Stimulated activated effector memory CD8-positive, alpha-beta T cell treated with anti-CD3 and anti-CD28 coated beads, Interleukin-12 subunit alpha, Interleukin-12 subunit beta, amount 100 ng/mL, for 72 hours (primary cell): ENCODE data around the gene HASPIN.

Source experiments
- ATAC-seq: fragments of 150-1000 bp; cut with Tn5 transposase; 2 replicates; pipeline ENCODE4 v1.10.0; 2021
- DNase-seq, 2 donors: peaks; one replicate each; pipeline ENCODE4 v3.0.0; 2021 to 2022; ENCODE audit warnings: low spot score in 2 of 2
- H3K27ac Mint-ChIP-seq: one replicate; pipeline ENCODE4 v1.8.0; 2022; ENCODE audit warnings: mild to moderate bottlenecking, mixed read lengths
- H3K36me3 Mint-ChIP-seq: one replicate; pipeline ENCODE4 v1.8.0; 2022; ENCODE audit warnings: mild to moderate bottlenecking, mixed read lengths
- H3K4me1 Mint-ChIP-seq: one replicate; pipeline ENCODE4 v1.8.0; 2022; ENCODE audit warnings: mixed read lengths
- H3K4me3 Mint-ChIP-seq: one replicate; pipeline ENCODE4 v1.8.0; 2022; ENCODE audit warnings: mild to moderate bottlenecking, mixed read lengths
- H3K9me3 Mint-ChIP-seq: one replicate; pipeline ENCODE4 v1.8.0; 2022; ENCODE audit warnings: mixed read lengths

The HASPIN gene

DNA sequence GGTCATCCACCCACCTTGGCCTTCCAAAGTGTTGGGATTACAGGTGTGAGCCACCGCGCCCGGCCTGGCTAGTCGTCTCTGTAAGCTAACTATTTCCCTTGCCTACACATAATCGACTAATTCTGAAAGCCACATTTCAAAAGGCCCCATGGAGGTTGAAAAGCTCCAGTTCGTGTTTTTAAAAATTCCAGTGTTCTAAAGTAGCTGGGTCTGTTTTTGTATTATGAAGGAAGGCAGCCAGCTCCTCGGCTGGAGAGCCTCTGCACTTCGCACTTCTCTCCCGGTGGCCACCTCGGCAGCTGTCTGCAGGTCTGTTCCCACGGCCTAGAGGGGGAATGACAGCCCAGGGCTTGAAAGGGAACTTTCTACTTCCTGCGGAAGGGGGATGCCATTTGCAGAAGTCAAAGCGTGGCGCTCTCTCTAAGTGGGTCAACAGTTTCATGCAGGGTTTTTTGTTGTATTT is 16.9 kb downstream of the HASPIN start:
- DNase-seq, result peak in 1 of 2 donors; percentile 71
- peak; percentile 57 for ATAC-seq
- Mint-ChIP-seq H3K36me3 (peaks cover 22% of the 10 kb centered on the region), H3K9me3 (no peaks in the 10 kb centered on the region), H3K27ac (peak overlapping the region; percentile 73), H3K4me3 (peak overlapping the region; percentile 54), H3K4me1 (peaks cover 50% of the 10 kb centered on the region)

DNA sequence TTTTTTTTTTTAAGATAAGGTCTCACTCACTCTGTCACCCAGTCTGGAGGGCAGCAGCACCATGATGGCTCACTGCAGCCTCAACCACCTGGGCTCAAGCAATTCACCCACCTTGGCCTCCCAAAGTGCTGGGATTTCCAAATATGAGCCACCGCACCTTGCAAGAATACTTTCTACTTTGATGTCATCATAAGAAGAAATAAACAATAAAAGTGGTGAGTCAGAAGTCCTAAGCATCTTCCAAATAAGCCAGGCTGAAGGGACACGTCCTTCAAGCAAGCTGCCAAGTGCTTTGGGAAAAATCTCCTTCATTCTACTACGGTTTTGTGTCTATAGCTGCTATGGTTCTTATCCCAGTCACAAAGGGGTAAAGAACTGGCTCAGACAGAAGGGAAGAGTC is 20.3 kb downstream of the HASPIN start:
- Mint-ChIP-seq H3K27ac (no peak overlapping the region), H3K9me3 (no peaks in the 10 kb centered on the region), H3K4me3 (no peak overlapping the region), H3K36me3 (peaks cover 22% of the 10 kb centered on the region), H3K4me1 (peaks cover 39% of the 10 kb centered on the region)
- DNase-seq, result no peak
- no peak for ATAC-seq

GRCh38 chr17:3745071-3745470 is 21.4 kb downstream of the HASPIN start:
- ATAC-seq (no peak), DNase-seq (no peak)
- H3K4me3 Mint-ChIP-seq, result no peak overlapping the region
- H3K27ac Mint-ChIP-seq, result no peak overlapping the region
- H3K9me3 Mint-ChIP-seq, result no peaks in the 10 kb centered on the region
- peaks cover 22% of the 10 kb centered on the region for H3K36me3 Mint-ChIP-seq
- peaks cover 36% of the 10 kb centered on the region for H3K4me1 Mint-ChIP-seq

DNA sequence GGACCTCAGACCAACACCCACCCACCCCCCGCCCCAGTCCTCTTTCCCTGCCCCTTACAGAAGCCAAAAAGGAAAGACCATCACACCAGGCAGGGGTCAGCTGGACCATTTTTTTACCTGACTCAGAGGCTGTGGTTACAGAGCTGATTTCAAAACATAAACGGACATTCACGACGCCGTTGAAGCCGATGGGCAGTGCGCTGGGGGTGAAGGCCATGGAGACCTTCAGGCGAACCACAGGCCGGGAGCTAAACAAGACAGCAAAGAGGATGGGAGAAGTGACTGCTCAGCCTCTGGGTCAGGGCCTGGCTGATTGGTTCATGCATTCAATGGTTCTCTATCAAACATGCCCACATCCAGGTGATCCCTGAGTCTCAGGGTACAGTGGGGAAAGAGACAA is 24.1 kb downstream of the HASPIN start:
- Mint-ChIP-seq H3K9me3 (no peaks in the 10 kb centered on the region), H3K4me1 (peaks cover 40% of the 10 kb centered on the region), H3K27ac (no peak overlapping the region), H3K4me3 (no peak overlapping the region), H3K36me3 (peaks cover 24% of the 10 kb centered on the region)
- no peak for DNase-seq
- no peak for ATAC-seq

- Mint-ChIP-seq H3K9me3 (no peaks in the 10 kb centered on the region), H3K4me1 (peaks cover 39% of the 10 kb centered on the region), H3K27ac (peak overlapping the region; percentile 37), H3K4me3 (no peak overlapping the region), H3K36me3 (peaks cover 24% of the 10 kb centered on the region)
- no peak for DNase-seq
- ATAC-seq, result no peak
Observed at GRCh38 chr17:3748576-3748975, 24.9 kb downstream of the HASPIN start.

DNA sequence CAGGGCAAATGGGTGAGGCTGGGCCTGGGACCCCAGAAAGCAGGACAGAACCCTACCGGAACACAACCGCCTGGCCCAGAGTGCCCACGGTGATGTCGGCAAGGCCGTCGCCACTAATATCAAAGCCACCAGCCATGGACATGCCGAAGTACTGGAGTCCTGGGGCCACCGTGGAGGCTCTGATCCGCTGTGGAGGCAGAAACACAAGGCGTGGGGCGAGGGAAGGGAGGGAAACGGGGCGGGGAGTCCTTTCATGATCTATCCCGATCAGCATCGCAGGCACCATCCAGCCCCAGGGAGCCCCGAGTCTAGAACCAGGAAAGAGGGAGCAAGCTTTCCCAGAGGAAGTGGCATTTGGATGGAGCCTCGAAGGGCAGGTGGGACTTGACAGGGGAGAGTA is 26.6 kb downstream of the HASPIN start:
- ATAC-seq (no peak), DNase-seq (no peak)
- Mint-ChIP-seq H3K36me3 (peaks cover 26% of the 10 kb centered on the region), H3K9me3 (no peaks in the 10 kb centered on the region), H3K4me3 (peak overlapping the region; percentile 72), H3K27ac (peak overlapping the region; percentile 93), H3K4me1 (peaks cover 39% of the 10 kb centered on the region)

GRCh38 chr17:3750926-3751325 is 27.2 kb downstream of the HASPIN start:
- peak overlapping the region; percentile 93 for H3K27ac Mint-ChIP-seq
- DNase-seq (no peak), ATAC-seq (peak; percentile 78)
- H3K9me3 Mint-ChIP-seq, result no peaks in the 10 kb centered on the region
- peak overlapping the region; percentile 72 for H3K4me3 Mint-ChIP-seq
- H3K4me1 Mint-ChIP-seq, result peaks cover 44% of the 10 kb centered on the region
- peaks cover 20% of the 10 kb centered on the region for H3K36me3 Mint-ChIP-seq

DNA sequence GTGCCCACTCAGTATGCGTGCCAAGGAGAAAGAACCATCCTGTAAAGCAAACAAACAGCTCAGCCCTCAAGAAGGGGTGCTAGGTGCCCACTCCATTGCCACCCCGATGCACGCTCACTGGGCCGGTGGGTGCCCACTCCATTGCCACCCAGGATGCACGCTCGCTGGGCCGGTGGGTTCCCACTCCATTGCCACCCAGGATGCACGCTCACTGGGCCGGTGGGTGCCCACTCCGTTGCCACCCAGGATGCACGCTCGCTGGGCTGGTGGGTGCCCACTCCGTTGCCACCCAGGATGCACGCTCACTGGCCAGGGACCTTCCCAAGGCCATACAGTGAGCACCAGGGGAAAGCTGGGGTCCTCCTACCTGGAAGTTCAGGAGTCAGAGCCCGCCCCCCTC is 28.1 kb downstream of the HASPIN start:
- Mint-ChIP-seq H3K9me3 (no peaks in the 10 kb centered on the region), H3K4me3 (no peak overlapping the region), H3K4me1 (peaks cover 44% of the 10 kb centered on the region), H3K27ac (no peak overlapping the region), H3K36me3 (peaks cover 18% of the 10 kb centered on the region)
- ATAC-seq (no peak), DNase-seq (no peak)

GRCh38 chr17:3753624-3754023 is 29.9 kb downstream of the HASPIN start:
- no peak overlapping the region for H3K4me3 Mint-ChIP-seq
- DNase-seq (no peak), ATAC-seq (no peak)
- H3K27ac Mint-ChIP-seq, result no peak overlapping the region
- peaks cover 45% of the 10 kb centered on the region for H3K4me1 Mint-ChIP-seq
- no peaks in the 10 kb centered on the region for H3K9me3 Mint-ChIP-seq
- H3K36me3 Mint-ChIP-seq, result peaks cover 24% of the 10 kb centered on the region

- Mint-ChIP-seq H3K27ac (no peak overlapping the region), H3K4me1 (peaks cover 40% of the 10 kb centered on the region), H3K9me3 (no peaks in the 10 kb centered on the region), H3K36me3 (peaks cover 24% of the 10 kb centered on the region), H3K4me3 (no peak overlapping the region)
- ATAC-seq (no peak), DNase-seq (no peak)
Observed at GRCh38 chr17:3754066-3754457, 30.4 kb downstream of the HASPIN start.

DNA sequence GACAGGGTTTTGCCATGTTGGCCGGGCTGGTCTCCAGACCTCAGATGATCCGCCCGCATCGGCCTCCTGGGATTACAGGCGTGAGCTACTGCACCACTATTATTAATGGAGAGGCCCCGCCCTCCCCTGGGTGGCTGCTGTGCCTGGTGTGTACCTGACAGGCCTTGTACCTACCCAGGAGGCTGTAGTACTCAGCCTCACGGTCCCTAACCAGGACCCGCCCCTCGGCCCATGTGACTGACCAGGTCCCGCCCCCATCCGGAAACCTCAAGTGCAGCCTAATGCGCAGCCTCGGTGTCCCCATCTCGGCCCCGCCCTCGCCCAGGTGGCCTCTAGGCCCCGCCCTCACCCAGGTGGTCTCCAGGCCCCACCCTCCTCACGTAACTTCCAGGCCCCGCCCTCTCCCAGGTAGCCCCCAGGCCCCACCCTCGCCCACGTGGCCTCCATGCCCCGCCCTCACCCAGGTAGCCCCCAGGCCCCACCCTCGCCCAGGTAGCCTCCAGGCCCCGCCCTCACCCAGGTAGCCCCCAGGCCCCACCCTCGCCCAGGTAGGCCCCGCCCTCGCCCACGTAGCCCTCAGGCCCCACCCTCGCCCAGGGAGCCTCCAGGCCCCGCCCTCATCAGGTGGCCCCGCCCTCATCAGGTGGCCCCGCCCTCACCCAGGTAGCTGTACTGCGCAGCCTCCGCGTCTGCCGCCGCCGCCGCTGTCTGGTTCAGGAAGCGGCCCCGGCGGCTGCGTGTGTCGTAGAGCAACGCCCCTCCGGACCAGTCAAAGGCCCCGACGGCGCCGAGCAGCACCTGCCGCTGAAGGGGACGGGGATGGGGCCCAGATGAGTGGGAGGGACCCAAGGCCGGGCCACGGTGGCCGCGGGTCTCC is 31.0 kb downstream of the HASPIN start:
- Mint-ChIP-seq H3K9me3 (peaks cover 2% of the 10 kb centered on the region), H3K4me3 (peak overlapping the region; percentile 18), H3K4me1 (peaks cover 37% of the 10 kb centered on the region), H3K36me3 (peaks cover 27% of the 10 kb centered on the region), H3K27ac (no peak overlapping the region)
- ATAC-seq, result peak; percentile 86
- DNase-seq, result peak in 1 of 2 donors; percentile 45

GRCh38 chr17:3755335-3756030 is 31.8 kb downstream of the HASPIN start:
- Mint-ChIP-seq H3K4me1 (peaks cover 38% of the 10 kb centered on the region), H3K27ac (no peak overlapping the region), H3K9me3 (peaks cover 7% of the 10 kb centered on the region), H3K4me3 (peak overlapping the region; percentile 18), H3K36me3 (peaks cover 35% of the 10 kb centered on the region)
- ATAC-seq (no peak), DNase-seq (no peak)

- ATAC-seq, result no peak
- Mint-ChIP-seq H3K4me1 (peaks cover 55% of the 10 kb centered on the region), H3K27ac (peak overlapping the region; percentile 70), H3K36me3 (peaks cover 41% of the 10 kb centered on the region), H3K4me3 (no peak overlapping the region), H3K9me3 (peaks cover 10% of the 10 kb centered on the region)
- DNase-seq, result no peak
Observed at GRCh38 chr17:3759597-3760216, 36.0 kb downstream of the HASPIN start.

- H3K4me1 Mint-ChIP-seq, result peaks cover 63% of the 10 kb centered on the region
- peaks cover 53% of the 10 kb centered on the region for H3K36me3 Mint-ChIP-seq
- peaks cover 10% of the 10 kb centered on the region for H3K9me3 Mint-ChIP-seq
- DNase-seq (no peak), ATAC-seq (no peak)
- no peak overlapping the region for H3K4me3 Mint-ChIP-seq
- H3K27ac Mint-ChIP-seq, result peak overlapping the region; percentile 84
Observed at GRCh38 chr17:3761036-3761917, 37.6 kb downstream of the HASPIN start.
